GM12878 (cell line): ENCODE results near the gene SGMS1. TPM values are rescaled to one million over a fixed set of nuclear protein-coding genes. Genes with fewer than 3 reads are reported as not detected.
A peak's percentile ranks its signal among the peaks of the same experiment; 100 is the strongest.

ENCODE experiments used
- ATAC-seq: fragments of 200-7000 bp; cut with Tn5 transposase; 3 replicates; pipeline ENCODE4 v1.9.1; 2020; ENCODE audit warnings: mild to moderate bottlenecking, moderate library complexity
- BruUV-seq: library from RNA; stranded (reverse); fragments of 400-500 nt; replicated peaks from 2 replicates; lab custom pipeline; 2021; lab: Mats Ljungman, UMichigan
- CTCF ChIA-PET: fragments of 300-600 bp; sonication (Branson Sonifier 250); formaldehyde crosslinking; extraction: SDS; loops from one replicate; lab custom pipeline; 2021; ENCODE audit warnings: inconsistent platforms; lab: Yijun Ruan, JAX
- POLR2A ChIA-PET: fragments of 350-600 bp; formaldehyde crosslinking; extraction: SDS; loops from one replicate; lab custom pipeline; 2021; ENCODE audit warnings: inconsistent platforms; lab: Charles Lee
- RAD21 ChIA-PET: fragments of 300-600 bp; sonication (Branson Sonifier 250); formaldehyde crosslinking; loops from one replicate; lab custom pipeline; 2023; ENCODE audit warnings: antibody characterized with exemption; ENCODE audit not compliant: unreplicated experiment; lab: Charles Lee
- SMC1A ChIA-PET: fragments of 300-600 bp; sonication (Branson Sonifier 250); formaldehyde crosslinking; loops from one replicate; lab custom pipeline; 2023; ENCODE audit not compliant: unreplicated experiment, uncharacterized antibody; lab: Charles Lee
- DNase-seq: peaks from one replicate; pipeline ENCODE4 v3.0.0-alpha.2; 2011; ENCODE audit warnings: low read depth, low spot score
- FAIRE-seq: peaks from 3 replicates; lab custom pipeline; 2011; peaks lifted over from hg19 to GRCh38; lab: Jason Lieb, UNC
- H2AFZ ChIP-seq: 2 replicates; pipeline ENCODE4 v1.6.0; 2011; ENCODE audit warnings: low read depth, low read length, control low read depth; ENCODE audit not compliant: control insufficient read depth
- H3K27ac ChIP-seq: 2 replicates; pipeline ENCODE4 v1.5.1; 2011; ENCODE audit warnings: control low read depth; ENCODE audit not compliant: control insufficient read depth, insufficient read depth
- H3K27me3 ChIP-seq, 2 experiments: replicated peaks in 1 of 2; 2 replicates each; pipeline versions ENCODE4 v1.6.0 to v1.6.1; 2011; ENCODE audit warnings: low read length in 1 of 2; ENCODE audit not compliant: control insufficient read depth in 2 of 2, insufficient read depth in 2 of 2
- H3K36me3 ChIP-seq, 2 experiments: 2 replicates each; pipeline ENCODE4 v1.5.1; 2011; ENCODE audit warnings: low read length in 1 of 2; ENCODE audit not compliant: control insufficient read depth in 2 of 2, insufficient read depth in 2 of 2
- H3K4me1 ChIP-seq: 2 replicates; pipeline ENCODE4 v1.6.1; 2011; ENCODE audit warnings: mild to moderate bottlenecking, low read length, moderate library complexity, mixed read lengths; ENCODE audit not compliant: control insufficient read depth, insufficient read depth
- H3K4me2 ChIP-seq: 2 replicates; pipeline ENCODE4 v1.6.0; 2011; ENCODE audit warnings: control low read depth; ENCODE audit not compliant: control insufficient read depth, insufficient read depth
- H3K4me3 ChIP-seq: fragments of 200-600 bp; sonication (generic); 2 replicates; pipeline ENCODE4 v1.5.1; 2016
- H3K79me2 ChIP-seq: 2 replicates; pipeline ENCODE4 v1.6.0; 2011; ENCODE audit warnings: low read length; ENCODE audit not compliant: control insufficient read depth, insufficient read depth
- H3K9ac ChIP-seq: 2 replicates; pipeline ENCODE4 v1.8.0; 2011; ENCODE audit warnings: low read length, control low read depth, mixed read lengths; ENCODE audit not compliant: control insufficient read depth, insufficient read depth
- H3K9me3 ChIP-seq: replicated peaks from 3 replicates; pipeline ENCODE4 v1.5.1; 2011; ENCODE audit warnings: mild to moderate bottlenecking, low read length; ENCODE audit not compliant: control insufficient read depth, insufficient read depth
- H4K20me1 ChIP-seq: 2 replicates; pipeline ENCODE4 v1.6.0; 2011; ENCODE audit not compliant: control insufficient read depth, insufficient read depth
- CBX3 ChIP-seq: fragments of 200-600 bp; sonication (generic); IDR thresholded peaks from 2 replicates; pipeline ENCODE4 v1.6.1; 2016; ENCODE audit warnings: low read depth, borderline replicate concordance
- ESRRA ChIP-seq: IDR thresholded peaks from 2 replicates; pipeline ENCODE4 v1.6.1; 2012; ENCODE audit warnings: mild to moderate bottlenecking, low read length, improper control_type of control experiment
- IRF4 ChIP-seq: IDR thresholded peaks from 2 replicates; pipeline ENCODE4 v1.6.1; 2011; ENCODE audit warnings: low read depth, low read length
- KDM1A ChIP-seq: fragments of 200-600 bp; sonication (generic); IDR thresholded peaks from 2 replicates; pipeline ENCODE4 v1.6.1; 2016; ENCODE audit warnings: borderline replicate concordance
- KLF5 ChIP-seq: fragments of 450-650 bp; IDR thresholded peaks from 2 replicates; pipeline ENCODE4 v1.6.1; 2014; ENCODE audit warnings: mild to moderate bottlenecking; ENCODE audit not compliant: partially characterized antibody
- MXI1 ChIP-seq: fragments of 150-350 bp; IDR thresholded peaks from 2 replicates; pipeline ENCODE4 v1.6.1; 2011; ENCODE audit warnings: low read depth, mild to moderate bottlenecking, inconsistent platforms, low read length, improper control_type of control experiment
- MYB ChIP-seq: fragments of 150-350 bp; IDR thresholded peaks from 2 replicates; pipeline ENCODE4 v1.6.1; 2014; ENCODE audit warnings: mild to moderate bottlenecking, low read depth, low read length, borderline replicate concordance
- POLR2A ChIP-seq: IDR thresholded peaks from 2 replicates; pipeline ENCODE4 v1.6.1; 2011; ENCODE audit warnings: low read depth, mild to moderate bottlenecking, low read length
- POLR2AphosphoS2 ChIP-seq: IDR thresholded peaks from 2 replicates; pipeline ENCODE4 v1.6.1; 2011; ENCODE audit warnings: low read depth, mild to moderate bottlenecking, low read length, improper control_type of control experiment, moderate library complexity
- SPI1 ChIP-seq: IDR thresholded peaks from 2 replicates; pipeline ENCODE4 v1.6.1; 2011; ENCODE audit warnings: low read depth, mild to moderate bottlenecking, low read length, moderate library complexity, borderline replicate concordance; ENCODE audit not compliant: insufficient read depth
- ZNF207 ChIP-seq: fragments of 450-650 bp; IDR thresholded peaks from 2 replicates; pipeline ENCODE4 v1.6.1; 2014; ENCODE audit warnings: antibody characterized with exemption, mild to moderate bottlenecking, borderline replicate concordance
- ZNF274 ChIP-seq: IDR thresholded peaks from one replicate; pipeline ENCODE4 v1.8.0; 2011; ENCODE audit not compliant: insufficient read length, insufficient read depth
- ZNF622 ChIP-seq: fragments of 450-650 bp; IDR thresholded peaks from 2 replicates; pipeline ENCODE4 v1.6.1; 2017; ENCODE audit warnings: mild to moderate bottlenecking, inconsistent platforms
- WGBS: methylation state at CpG from one replicate; pipeline ENCODE4 v1.1.6; 2016; ENCODE audit warnings: low lambda C conversion rate; ENCODE audit not compliant: insufficient replicate concordance, insufficient coverage; ENCODE audit errors: missing lambda C conversion rate; 5-methylcytosine and 5-hydroxymethylcytosine counted together
- in situ Hi-C: fragments of 300-500 bp; cut with MboI; formaldehyde crosslinking; loops from 9 replicates; pipeline ENCODE4 v1.14.3; 2018; ENCODE audit warnings: mixed read lengths
- intact Hi-C: fragments of 100-400 bp; cut with micrococcal nuclease; formaldehyde crosslinking; loops from one replicate; pipeline ENCODE4 v1.14.2; 2022; ENCODE audit not compliant: unreplicated experiment
- polyA plus RNA-seq, 11 experiments: library from polyadenylated mRNA; depleted of rRNA in 4 of 11; unstranded in 6 of 11; stranded (reverse) in 5 of 11; fragments of >200 nt; fragmentation: Nextera tagmentation in 4 of 11; fragmentation: Illumina TruSeq in 1 of 11; extraction: Ambion mirVana in 4 of 11; extraction: Trizol in 1 of 11; gene quantifications; 1 replicate in 1 of 11; 2 replicates in 10 of 11; pipeline versions ENCODE4 v1.2.1 to v1.2.3, GENCODE V29; 2011 to 2016; ENCODE audit warnings: inconsistent platforms in 2 of 11, missing spikeins in 2 of 11, low read depth in 1 of 11
- total RNA-seq, 4 experiments: library from RNA; depleted of rRNA in 3 of 4; stranded (reverse); fragments of >200 nt in 3 of 4; fragmentation: Illumina TruSeq in 1 of 4; extraction: Trizol in 1 of 4; gene quantifications; 2 replicates each; pipeline versions ENCODE4 v1.2.1 to v1.2.3, GENCODE V29; 2013 to 2021
- TF ChIP-seq, protein P1 (sequence below): fragments of 450-650 bp; IDR thresholded peaks from 2 replicates; pipeline ENCODE4 v1.6.1; 2017; ENCODE audit warnings: mild to moderate bottlenecking, moderate library complexity

Gene SGMS1
- total and polyA plus RNA-seq, 10 of the 15 experiments (the other 5 are each of a cell fraction or from before 2014, with no cell fraction given): 1.4 to 14.5 (median 4.9) TPM

DNA sequence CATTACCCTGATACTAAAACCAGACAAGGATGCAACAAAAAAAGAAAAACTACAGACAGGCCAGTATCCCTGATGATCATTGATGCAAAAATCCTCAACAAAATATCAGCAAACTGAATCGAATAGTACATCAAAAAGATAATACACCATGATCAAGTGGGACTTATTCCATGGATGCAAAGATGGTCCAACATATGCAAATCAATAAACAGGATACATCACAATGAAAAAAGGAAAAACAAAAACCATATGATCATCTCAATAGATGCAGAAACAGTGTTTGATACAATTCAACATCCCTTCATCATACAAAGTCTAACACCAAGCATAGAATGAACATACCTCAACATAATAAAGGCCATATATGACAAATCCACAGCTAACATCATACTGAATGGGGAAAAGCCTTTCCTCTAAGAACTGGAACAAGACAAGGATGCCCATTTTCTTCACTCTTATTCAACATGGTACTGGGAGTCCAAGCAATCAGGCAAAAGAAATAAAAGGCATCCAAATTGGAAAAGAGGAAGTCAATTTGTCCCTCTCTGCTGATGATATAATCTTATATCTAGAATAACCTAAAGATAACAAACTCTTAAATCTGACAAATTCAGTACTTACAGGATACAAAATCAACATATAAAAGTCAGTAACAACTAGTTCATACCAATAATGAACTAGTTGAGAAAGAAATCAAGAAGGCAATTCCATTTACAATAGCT is 323.6 kb downstream of the SGMS1 start:
- no peak overlapping the region for H2AFZ ChIP-seq
- no peaks in the 10 kb centered on the region for H4K20me1 ChIP-seq
- ChIA-PET SMC1A (interaction anchor here (0.6 to 1.3 kb wide), 2 partner anchors 11 kb away, joined by 3 read pairs; no protein-coding TSS in a partner anchor), RAD21 (no interaction called here), POLR2A (no interaction called here), CTCF (interaction anchor here (1.4 kb wide), 1 partner anchor 11 kb away, joined by 4 read pairs; no protein-coding TSS in a partner anchor)
- H3K27ac ChIP-seq: no peak overlapping the region
- H3K36me3 ChIP-seq: no peaks in the 10 kb centered on the region
- TF ChIP-seq ZNF207 (no peak), SPI1 (peak; percentile 42; the same call in 1 of the 2 replicates), POLR2A (no peak), ZNF622 (no peak), ESRRA (no peak), KDM1A (no peak), MYB (no peak), ZNF274 (no peak)
- no peak overlapping the region for H3K9ac ChIP-seq
- no TSS peak for BruUV-seq
- H3K4me2 ChIP-seq: no peak overlapping the region
- FAIRE-seq (no peak), ATAC-seq (no peak), DNase-seq (no peak)
- intact Hi-C loops: no loop called here
- no peaks in the 10 kb centered on the region for H3K27me3 ChIP-seq
- WGBS: 85% methylated on average over 1 of the region's 1 CpG
- in situ Hi-C loops: no loop called here
- no peak overlapping the region for H3K4me3 ChIP-seq
- no peaks in the 10 kb centered on the region for H3K4me1 ChIP-seq
- no peaks in the 10 kb centered on the region for H3K79me2 ChIP-seq
- H3K9me3 ChIP-seq: peaks cover 2% of the 10 kb centered on the region; the same call in 2 of the 3 replicates

DNA sequence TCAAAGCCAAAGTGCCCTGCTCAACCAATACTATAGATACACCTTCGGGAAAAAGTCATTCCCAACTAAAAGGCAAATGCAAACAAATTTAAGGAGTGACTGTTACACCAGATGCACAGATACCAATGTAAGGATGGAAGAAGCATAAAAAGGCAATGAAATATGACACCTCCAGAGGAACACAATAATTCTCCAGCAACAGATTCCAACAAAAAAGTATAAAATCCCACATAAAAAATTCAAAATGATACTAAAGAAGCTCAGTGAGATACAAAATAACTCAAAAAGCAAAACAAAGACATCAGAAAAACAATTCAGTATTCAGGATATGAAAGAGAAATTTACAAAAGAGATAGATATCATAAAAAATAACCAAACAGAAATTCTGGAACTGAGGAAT is 328.4 kb downstream of the SGMS1 start:
- no peak for FAIRE-seq
- BruUV-seq: no TSS peak

More for the DNA sequence above, 328.4 kb downstream of the SGMS1 start:
- ChIA-PET POLR2A (no interaction called here), SMC1A (interaction anchor here (0.8 to 1.3 kb wide), 4 partner anchors 19 to 324 kb away, joined by 3 to 5 read pairs (median 4); no protein-coding TSS in a partner anchor), CTCF (no interaction called here), RAD21 (no interaction called here)
- no peak for TF ChIP-seq CBX3
- no peak for TF ChIP-seq MXI1
- TF ChIP-seq, protein P1, sequence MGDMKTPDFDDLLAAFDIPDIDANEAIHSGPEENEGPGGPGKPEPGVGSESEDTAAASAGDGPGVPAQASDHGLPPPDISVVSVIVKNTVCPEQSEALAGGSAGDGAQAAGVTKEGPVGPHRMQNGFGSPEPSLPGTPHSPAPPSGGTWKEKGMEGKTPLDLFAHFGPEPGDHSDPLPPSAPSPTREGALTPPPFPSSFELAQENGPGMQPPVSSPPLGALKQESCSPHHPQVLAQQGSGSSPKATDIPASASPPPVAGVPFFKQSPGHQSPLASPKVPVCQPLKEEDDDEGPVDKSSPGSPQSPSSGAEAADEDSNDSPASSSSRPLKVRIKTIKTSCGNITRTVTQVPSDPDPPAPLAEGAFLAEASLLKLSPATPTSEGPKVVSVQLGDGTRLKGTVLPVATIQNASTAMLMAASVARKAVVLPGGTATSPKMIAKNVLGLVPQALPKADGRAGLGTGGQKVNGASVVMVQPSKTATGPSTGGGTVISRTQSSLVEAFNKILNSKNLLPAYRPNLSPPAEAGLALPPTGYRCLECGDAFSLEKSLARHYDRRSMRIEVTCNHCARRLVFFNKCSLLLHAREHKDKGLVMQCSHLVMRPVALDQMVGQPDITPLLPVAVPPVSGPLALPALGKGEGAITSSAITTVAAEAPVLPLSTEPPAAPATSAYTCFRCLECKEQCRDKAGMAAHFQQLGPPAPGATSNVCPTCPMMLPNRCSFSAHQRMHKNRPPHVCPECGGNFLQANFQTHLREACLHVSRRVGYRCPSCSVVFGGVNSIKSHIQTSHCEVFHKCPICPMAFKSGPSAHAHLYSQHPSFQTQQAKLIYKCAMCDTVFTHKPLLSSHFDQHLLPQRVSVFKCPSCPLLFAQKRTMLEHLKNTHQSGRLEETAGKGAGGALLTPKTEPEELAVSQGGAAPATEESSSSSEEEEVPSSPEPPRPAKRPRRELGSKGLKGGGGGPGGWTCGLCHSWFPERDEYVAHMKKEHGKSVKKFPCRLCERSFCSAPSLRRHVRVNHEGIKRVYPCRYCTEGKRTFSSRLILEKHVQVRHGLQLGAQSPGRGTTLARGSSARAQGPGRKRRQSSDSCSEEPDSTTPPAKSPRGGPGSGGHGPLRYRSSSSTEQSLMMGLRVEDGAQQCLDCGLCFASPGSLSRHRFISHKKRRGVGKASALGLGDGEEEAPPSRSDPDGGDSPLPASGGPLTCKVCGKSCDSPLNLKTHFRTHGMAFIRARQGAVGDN: no peak
- TF ChIP-seq POLR2AphosphoS2: no peak
- no peak for TF ChIP-seq IRF4
- TF ChIP-seq KLF5: no peak
- ATAC-seq (no peak), DNase-seq (no peak)
- H2AFZ ChIP-seq: no peak overlapping the region
- no peaks in the 10 kb centered on the region for H3K36me3 ChIP-seq
- H3K4me2 ChIP-seq: no peak overlapping the region
- H3K4me3 ChIP-seq: no peak overlapping the region
- 96% methylated on average over 1 of the region's 1 CpG for WGBS
- peaks cover 3% of the 10 kb centered on the region; the same call in 1 of the 2 replicates for H3K4me1 ChIP-seq
- no peaks in the 10 kb centered on the region for H4K20me1 ChIP-seq
- no peaks in the 10 kb centered on the region for H3K79me2 ChIP-seq
- H3K9ac ChIP-seq: no peak overlapping the region
- in situ Hi-C loops (no loop called here), intact Hi-C loops (no loop called here)
- no peak overlapping the region for H3K27ac ChIP-seq
- H3K9me3 ChIP-seq: peaks cover 2% of the 10 kb centered on the region; the same call in 2 of the 3 replicates
- no peaks in the 10 kb centered on the region for H3K27me3 ChIP-seq
